ENCODE data around the gene NPTN.

The NPTN gene

DNA sequence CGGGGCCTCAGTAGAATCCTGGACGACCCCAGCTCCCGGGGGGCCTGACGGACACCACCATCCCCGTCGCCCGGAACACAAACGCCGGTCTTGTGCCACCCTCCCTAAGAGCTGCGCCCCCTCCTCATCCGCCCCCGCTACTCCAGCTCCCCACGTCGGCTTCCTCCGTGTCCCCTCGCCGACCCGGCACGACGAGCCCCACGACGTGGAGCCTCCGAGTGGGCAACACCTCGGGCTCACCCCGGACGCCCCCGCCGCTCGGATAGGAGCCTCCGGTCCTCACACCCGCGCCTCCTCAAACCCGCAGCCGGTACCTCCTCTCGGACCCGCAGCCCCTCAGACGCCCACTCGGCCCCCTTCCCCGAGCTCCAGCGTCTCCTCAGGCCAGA is 525 bp downstream of the NPTN start:
- TF ChIP-seq, protein P1, sequence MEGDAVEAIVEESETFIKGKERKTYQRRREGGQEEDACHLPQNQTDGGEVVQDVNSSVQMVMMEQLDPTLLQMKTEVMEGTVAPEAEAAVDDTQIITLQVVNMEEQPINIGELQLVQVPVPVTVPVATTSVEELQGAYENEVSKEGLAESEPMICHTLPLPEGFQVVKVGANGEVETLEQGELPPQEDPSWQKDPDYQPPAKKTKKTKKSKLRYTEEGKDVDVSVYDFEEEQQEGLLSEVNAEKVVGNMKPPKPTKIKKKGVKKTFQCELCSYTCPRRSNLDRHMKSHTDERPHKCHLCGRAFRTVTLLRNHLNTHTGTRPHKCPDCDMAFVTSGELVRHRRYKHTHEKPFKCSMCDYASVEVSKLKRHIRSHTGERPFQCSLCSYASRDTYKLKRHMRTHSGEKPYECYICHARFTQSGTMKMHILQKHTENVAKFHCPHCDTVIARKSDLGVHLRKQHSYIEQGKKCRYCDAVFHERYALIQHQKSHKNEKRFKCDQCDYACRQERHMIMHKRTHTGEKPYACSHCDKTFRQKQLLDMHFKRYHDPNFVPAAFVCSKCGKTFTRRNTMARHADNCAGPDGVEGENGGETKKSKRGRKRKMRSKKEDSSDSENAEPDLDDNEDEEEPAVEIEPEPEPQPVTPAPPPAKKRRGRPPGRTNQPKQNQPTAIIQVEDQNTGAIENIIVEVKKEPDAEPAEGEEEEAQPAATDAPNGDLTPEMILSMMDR (IDR thresholded peaks at IDR 0.05; ENCODE audit: low read depth, low read length): no peak
- no peak for DNase-seq (ENCODE audit: extremely low read depth, low read depth)

DNA sequence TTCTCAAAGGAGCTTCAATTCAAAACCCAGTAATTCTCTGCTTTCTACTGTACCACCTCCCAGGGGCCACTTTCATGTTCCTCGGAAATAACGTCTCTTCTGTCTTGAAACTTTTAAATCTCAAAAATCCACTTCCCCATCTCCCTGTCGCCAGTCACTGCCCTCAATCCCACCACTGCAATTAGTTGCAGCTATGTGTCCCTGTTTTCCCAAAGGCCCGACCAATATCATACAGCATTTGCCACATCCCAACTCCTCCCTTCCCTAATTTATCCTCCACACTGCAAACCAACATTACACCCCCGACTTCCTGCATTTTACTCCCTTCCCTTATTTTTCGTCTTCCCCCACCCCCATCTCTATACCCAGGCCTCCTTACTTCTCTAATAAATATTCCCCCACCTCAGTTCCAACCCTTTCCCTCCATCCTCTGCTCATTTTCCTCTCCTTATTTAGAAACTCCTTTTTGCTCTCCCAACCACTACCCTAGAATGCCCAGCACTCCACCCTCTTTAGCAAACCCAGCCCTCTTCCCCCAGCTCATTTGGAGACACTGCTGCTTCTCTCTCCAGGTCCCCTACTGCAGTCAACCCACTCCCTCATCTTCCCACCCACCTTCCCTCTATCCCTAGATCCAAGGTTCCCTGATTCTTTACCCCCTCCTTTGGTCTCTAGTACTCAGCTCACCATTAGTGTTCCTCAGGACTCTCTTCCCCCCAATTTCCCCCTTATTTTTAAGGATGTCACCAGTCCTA is 1.1 kb downstream of the NPTN start:
- DNase-seq (ENCODE audit: extremely low read depth, low read depth): no peak
- TF ChIP-seq, protein P1 (IDR thresholded peaks at IDR 0.05; ENCODE audit: low read depth, low read length): no peak

DNA sequence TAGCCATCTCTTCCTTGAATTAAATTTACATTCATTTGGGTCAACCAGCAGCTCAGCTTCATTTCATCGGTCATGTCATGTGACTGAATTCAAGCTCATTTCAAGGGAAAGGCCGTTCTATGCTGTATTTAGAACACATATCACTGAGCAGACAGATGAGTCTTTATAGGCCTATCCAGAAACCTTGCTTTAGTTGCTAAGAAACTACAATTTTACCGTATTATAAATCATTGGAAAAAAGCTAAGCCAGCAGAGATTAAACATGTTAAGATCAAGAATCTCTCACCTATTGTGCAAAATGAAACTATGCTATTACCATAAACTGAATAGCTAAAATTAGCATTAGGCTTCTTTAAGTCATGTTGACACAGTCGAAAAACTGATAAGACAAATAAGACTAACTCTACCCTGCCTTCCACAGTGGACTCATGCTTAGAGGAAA is 2.2 kb downstream of the NPTN start:
- DNase-seq (ENCODE audit: extremely low read depth, low read depth): no peak
- TF ChIP-seq, protein P1 (IDR thresholded peaks at IDR 0.05; ENCODE audit: low read depth, low read length): no peak

DNA sequence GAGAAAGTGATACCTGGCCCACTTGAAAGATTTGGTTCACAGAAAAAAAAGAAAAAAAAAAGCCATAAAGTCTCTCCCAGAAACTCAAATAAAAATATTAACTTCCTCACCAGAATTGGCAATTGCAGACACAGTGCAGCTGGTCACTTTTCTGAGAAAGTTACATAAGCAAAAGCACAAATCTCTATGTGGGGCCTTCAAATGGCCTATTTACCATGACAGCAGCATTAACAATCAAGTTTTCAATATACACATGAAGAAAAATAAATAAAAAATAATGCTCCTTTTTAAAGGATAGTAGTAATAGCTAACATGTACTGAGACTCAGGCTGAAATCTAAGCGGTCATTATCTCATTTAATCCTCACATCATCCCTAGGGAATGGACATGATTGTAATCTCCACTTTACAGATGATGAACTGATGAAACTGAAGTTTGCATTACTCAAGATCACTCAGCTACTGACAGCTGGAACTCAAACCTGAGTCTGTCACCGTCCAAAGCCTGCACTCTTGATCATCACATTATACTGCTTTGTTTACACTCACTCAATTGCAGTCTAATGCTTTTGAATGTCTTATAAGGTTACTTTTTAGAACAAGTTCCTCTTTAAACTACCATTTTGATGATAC is 3.3 kb downstream of the NPTN start:
- TF ChIP-seq, protein P1 (IDR thresholded peaks at IDR 0.05; ENCODE audit: low read depth, low read length): no peak
- DNase-seq (ENCODE audit: extremely low read depth, low read depth): no peak

DNA sequence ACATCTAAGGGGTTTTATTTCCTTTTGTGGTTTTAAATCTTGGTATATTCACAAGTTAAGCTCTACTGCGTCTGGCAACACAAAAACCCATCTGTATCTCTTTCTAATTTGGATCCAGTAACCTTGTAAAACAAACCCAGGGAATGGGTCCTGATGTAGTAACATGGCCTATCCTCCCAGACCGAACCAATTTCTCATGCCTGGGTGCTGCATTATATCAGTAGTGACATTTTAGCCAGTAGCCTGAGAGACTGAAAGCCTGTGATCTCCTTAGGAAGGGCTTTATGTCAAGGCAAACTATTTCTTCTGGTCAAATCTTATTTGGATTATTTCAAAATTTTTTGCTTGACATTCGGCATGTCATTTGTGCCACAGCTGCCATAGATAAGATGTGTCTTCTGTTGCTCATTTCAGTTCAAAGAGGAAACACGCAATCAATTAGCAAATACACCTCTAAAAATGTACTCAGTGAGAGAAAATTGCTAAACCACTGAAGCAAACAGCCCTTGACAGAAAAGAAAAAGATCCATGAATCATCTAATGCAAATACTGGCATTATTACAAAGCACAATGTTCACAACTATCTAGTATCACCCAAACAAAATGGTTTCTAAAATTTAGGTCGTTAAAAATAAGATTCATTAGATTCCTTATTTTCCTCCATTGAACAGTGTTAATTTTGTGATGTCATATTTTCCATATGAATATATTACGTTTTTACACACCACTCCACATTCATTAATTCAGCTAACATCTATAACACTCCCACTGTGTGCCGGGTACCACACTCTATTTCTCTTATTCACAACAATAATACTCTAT is 4.0 kb downstream of the NPTN start:
- no peak for DNase-seq (ENCODE audit: extremely low read depth, low read depth)
- TF ChIP-seq, protein P1 (IDR thresholded peaks at IDR 0.05; ENCODE audit: low read depth, low read length): no peak

DNA sequence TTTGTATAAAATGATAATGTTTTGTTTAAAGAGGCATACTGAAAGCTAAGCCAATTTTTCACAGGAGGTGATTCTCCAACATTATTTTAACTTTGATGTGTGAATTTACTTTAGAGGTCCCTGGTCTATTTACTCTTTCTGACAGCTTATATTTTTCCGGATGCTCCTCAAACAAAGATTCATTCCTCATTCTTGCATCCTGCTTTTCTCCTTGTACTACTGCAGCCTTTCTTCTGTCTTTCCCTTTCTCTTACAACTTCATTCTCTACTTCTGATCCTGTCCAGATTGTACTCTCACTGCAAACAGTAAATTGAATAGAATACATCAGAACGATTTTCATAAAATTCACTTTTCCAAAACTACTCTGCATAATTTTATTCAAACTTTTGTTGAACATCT is 5.1 kb downstream of the NPTN start:
- no peak for DNase-seq (ENCODE audit: extremely low read depth, low read depth)
- TF ChIP-seq, protein P1 (IDR thresholded peaks at IDR 0.05; ENCODE audit: low read depth, low read length): no peak

DNA sequence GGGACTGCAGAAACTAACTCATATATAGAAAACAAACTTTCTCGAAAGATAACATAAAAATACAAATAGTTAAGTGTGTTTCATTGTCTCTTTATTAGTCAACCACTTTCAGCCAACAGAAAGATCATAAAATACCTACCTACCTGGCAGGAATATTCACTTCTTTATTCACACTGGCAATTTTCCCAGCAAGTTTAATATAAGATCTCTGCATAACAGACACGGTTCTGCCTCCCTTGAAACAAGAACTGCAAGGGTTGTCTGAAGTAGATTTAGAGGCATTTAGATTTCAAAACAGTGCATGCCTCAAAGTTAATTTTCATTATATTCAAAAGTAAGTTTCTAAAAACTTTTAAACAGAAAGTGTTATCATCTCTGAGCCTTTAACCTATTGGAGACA is 7.1 kb downstream of the NPTN start:
- TF ChIP-seq, protein P1 (IDR thresholded peaks at IDR 0.05; ENCODE audit: low read depth, low read length): no peak
- DNase-seq (ENCODE audit: extremely low read depth, low read depth): no peak
